ENCODE results near the gene PLCH2.

The PLCH2 gene

DNA sequence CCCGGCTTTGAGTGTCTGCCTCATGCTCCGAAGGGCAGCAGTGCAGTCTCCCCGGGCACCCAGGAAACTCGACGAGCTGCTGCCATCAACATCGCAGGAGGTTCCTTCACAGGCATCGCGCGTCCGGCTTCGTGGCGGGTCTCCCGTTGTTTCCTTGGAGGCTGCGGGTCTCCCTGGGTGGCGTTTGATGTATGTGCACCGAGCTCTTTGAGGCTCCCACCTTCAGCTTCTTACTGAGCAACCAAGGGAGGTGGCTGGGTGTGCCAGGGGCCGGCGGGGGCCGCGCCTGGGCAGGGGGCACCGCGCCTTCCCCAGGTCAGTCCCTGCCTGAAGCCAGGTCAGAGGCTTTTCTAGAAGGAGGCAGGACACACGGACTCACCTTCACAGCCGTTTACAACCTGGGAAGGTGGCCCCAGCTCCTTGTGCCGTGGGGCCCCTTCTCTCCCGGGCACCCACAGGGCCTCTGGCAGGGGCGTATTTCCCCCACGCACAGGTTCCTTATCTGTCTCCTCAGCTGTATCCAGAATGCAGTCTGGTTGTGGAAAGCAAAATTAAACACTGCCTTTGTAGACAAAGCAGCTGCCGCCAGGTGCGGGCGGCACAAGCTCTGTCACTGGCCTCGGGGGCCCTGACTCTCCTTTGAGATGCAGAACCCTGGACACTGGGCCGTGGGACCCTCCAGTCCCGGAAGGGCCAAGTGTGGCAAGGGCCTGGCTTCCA is 42.0 kb upstream of the PLCH2 start:
- H3K4me3 ChIP-seq (replicated peaks; ENCODE audit: low read depth, low read length), result no peak overlapping the region
- no peak for DNase-seq (ENCODE audit: extremely low read depth, low read depth)
- TF ChIP-seq, protein P1, sequence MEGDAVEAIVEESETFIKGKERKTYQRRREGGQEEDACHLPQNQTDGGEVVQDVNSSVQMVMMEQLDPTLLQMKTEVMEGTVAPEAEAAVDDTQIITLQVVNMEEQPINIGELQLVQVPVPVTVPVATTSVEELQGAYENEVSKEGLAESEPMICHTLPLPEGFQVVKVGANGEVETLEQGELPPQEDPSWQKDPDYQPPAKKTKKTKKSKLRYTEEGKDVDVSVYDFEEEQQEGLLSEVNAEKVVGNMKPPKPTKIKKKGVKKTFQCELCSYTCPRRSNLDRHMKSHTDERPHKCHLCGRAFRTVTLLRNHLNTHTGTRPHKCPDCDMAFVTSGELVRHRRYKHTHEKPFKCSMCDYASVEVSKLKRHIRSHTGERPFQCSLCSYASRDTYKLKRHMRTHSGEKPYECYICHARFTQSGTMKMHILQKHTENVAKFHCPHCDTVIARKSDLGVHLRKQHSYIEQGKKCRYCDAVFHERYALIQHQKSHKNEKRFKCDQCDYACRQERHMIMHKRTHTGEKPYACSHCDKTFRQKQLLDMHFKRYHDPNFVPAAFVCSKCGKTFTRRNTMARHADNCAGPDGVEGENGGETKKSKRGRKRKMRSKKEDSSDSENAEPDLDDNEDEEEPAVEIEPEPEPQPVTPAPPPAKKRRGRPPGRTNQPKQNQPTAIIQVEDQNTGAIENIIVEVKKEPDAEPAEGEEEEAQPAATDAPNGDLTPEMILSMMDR (IDR thresholded peaks at IDR 0.05; ENCODE audit: low read depth, low read length, missing control alignments), result no peak

DNA sequence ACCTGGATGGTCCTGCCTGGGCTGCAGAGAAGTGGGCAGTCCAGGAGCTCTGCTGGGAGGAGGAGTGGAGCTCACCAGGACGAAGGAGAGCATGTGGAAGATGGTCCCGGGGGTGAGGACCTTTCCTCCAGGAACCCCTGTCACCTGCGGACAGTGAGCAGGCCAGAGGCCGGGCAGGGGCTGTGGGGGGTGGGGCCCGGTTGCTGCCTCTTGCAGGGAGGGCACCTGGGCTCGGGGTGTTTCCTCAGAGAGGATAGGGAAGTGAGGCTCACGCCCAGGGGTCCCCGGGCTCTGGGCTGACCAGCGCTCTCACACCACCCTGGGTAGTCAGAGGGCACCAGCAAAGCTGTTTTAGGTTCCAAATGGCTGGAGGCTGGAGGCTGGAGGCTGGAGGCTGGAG is 41.0 kb upstream of the PLCH2 start:
- no peak for DNase-seq (ENCODE audit: extremely low read depth, low read depth)
- TF ChIP-seq, protein P1 (IDR thresholded peaks at IDR 0.05; ENCODE audit: low read depth, low read length, missing control alignments), result no peak
- no peak overlapping the region for H3K4me3 ChIP-seq (replicated peaks; ENCODE audit: low read depth, low read length)

DNA sequence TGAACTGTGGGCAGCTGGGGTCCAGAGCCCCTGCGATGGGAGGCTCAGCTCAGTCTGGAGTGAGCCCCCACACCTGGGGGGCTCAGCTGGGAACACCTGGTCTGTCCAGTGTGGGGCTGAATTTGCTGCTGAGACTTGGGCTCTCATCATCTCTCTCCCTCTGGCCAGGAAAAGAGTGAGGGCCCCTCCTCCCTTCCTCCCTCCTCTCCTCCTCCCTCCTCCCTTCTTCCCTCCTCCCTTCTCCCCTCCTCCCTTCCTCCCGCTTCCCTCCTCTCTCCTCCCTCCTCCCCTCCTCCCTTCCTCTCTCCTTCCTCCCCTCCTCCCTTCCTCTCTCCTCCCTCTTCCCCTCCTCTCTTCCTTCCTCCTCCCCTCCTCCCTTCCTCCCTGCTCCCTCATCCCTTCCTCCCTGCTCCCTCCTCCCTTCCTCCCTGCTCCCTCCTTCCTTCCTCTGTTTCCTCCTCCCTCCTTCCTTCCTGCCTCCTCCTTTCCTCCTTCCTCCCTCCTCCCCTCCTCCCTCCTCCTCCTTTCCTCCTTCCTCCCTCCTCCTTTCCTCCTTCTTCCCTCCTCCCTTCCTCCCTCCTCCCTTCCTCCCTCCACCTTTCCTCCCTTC is 40.2 kb upstream of the PLCH2 start:
- no peak overlapping the region for H3K4me3 ChIP-seq (replicated peaks; ENCODE audit: low read depth, low read length)
- no peak for DNase-seq (ENCODE audit: extremely low read depth, low read depth)
- TF ChIP-seq, protein P1 (IDR thresholded peaks at IDR 0.05; ENCODE audit: low read depth, low read length, missing control alignments), result no peak

DNA sequence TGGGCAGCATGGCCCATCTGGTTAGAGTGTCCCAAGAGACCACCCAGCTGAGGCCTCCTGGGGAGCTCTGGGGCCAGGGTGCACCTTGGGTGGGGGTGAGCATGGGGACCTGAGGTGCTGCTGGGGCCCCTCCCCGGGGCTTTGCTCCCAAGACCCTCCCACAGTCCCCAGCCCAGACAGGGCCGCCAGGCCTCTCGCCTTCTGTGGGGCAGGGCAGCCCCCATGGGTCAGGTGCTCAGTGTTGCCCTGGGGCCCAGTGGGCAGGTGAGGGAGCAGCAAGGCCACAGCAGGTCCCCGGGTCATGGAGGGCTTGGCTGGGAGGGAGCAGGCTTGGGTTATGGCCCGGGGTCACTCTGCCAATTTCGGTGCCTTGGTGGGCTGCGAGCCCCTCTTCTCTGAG is 39.2 kb upstream of the PLCH2 start:
- no peak for DNase-seq (ENCODE audit: extremely low read depth, low read depth)
- no peak overlapping the region for H3K4me3 ChIP-seq (replicated peaks; ENCODE audit: low read depth, low read length)
- TF ChIP-seq, protein P1 (IDR thresholded peaks at IDR 0.05; ENCODE audit: low read depth, low read length, missing control alignments), result no peak

DNA sequence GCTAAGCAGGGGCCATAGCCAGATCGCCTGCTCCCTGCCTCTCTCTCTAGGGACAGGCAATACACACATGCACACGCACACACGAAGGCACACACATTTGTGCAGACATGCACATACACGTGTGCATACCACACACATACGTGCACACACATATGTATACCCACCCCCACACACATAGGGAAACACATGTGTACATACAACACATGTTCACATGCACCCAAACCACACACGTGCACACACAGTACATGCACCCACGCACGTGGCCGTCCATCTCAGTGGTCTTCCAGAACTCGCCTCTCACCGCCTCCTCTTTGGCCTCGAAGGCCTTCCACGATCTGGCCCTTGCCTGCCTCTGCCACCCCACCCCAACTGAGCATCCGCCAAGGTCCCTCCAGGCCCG is 38.5 kb upstream of the PLCH2 start:
- H3K4me3 ChIP-seq (replicated peaks; ENCODE audit: low read depth, low read length), result no peak overlapping the region
- DNase-seq (ENCODE audit: extremely low read depth, low read depth), result no peak
- TF ChIP-seq, protein P1 (IDR thresholded peaks at IDR 0.05; ENCODE audit: low read depth, low read length, missing control alignments), result no peak

DNA sequence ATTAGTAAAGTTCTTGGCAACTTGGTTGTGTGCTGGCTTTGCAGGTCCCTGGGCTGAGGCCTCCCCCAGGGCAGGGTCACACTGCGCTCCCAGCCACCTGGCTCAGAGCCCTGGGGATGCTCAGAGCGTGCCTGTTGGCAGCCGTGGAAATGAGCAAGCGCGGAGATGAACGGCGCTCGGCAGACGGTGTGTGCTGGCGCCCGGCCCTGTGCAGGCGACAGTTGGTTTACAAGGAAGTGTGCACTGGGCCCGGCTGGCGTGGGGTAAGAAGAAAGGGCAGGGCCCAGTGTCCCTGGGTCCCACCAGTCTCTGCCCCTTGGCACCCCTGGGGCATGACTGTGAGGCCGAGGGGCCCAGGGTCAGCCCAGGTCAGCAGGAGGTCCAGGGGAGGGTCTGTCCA is 38.1 kb upstream of the PLCH2 start:
- no peak for DNase-seq (ENCODE audit: extremely low read depth, low read depth)
- no peak overlapping the region for H3K4me3 ChIP-seq (replicated peaks; ENCODE audit: low read depth, low read length)
- TF ChIP-seq, protein P1 (IDR thresholded peaks at IDR 0.05; ENCODE audit: low read depth, low read length, missing control alignments), result no peak
